Naive thymus-derived CD4-positive, alpha-beta T cell (primary cell): ENCODE data around the gene PAQR6. TPM values are rescaled to one million over a fixed set of nuclear protein-coding genes. Genes with fewer than 3 reads are reported as not detected.

Source experiments
- ATAC-seq: fragments of 150-1000 bp; cut with Tn5 transposase; 2 replicates; pipeline ENCODE4 v1.10.0; 2021; ENCODE audit warnings: mild to moderate bottlenecking, moderate library complexity
- CTCF ChIA-PET: fragments of 350-600 bp; sonication (Branson Sonifier 250); formaldehyde crosslinking; loops from one replicate; lab custom pipeline; 2021; ENCODE audit warnings: antibody characterized with exemption; lab: Charles Lee
- POLR2A ChIA-PET: fragments of 350-600 bp; sonication (Branson Sonifier 250); formaldehyde crosslinking; loops from one replicate; lab custom pipeline; 2021; ENCODE audit warnings: antibody characterized with exemption, inconsistent platforms; lab: Charles Lee
- DNase-seq, 9 donors: peaks; one replicate each; pipeline versions ENCODE4 v3.0.0 to v3.0.0-alpha.2; 2020 to 2022; ENCODE audit warnings: mixed read lengths in 1 of 9
- H3K27ac ChIP-seq: one replicate; pipeline ENCODE4 v1.7.0; 2013; ENCODE audit warnings: mild to moderate bottlenecking, low read depth, low read length, moderate library complexity
- H3K27me3 ChIP-seq, 2 donors: one replicate each; pipeline ENCODE4 v1.7.0; 2013; ENCODE audit warnings: low read length in 2 of 2, mild to moderate bottlenecking in 2 of 2, moderate library complexity in 2 of 2; ENCODE audit not compliant: control insufficient read depth in 2 of 2, insufficient read depth in 2 of 2
- H3K36me3 ChIP-seq, 3 experiments: 1 replicate in 2 of 3; 2 replicates in 1 of 3; pipeline ENCODE4 v1.7.0; 2013; ENCODE audit warnings: low read length in 3 of 3, mild to moderate bottlenecking in 3 of 3, moderate library complexity in 1 of 3; ENCODE audit not compliant: insufficient read depth in 3 of 3, control insufficient read depth in 2 of 3
- H3K4me1 ChIP-seq, 2 donors: one replicate each; pipeline ENCODE4 v1.7.0; 2013; ENCODE audit warnings: low read length in 2 of 2, mild to moderate bottlenecking in 2 of 2, moderate library complexity in 1 of 2; ENCODE audit not compliant: control insufficient read depth in 2 of 2, insufficient read depth in 2 of 2
- H3K4me3 ChIP-seq: 2 replicates; pipeline ENCODE4 v1.7.0; 2013; ENCODE audit warnings: mild to moderate bottlenecking, low read length
- H3K9me3 ChIP-seq, 3 experiments: 1 replicate in 2 of 3; 2 replicates in 1 of 3; pipeline ENCODE4 v1.7.0; 2013; ENCODE audit warnings: low read length in 3 of 3; ENCODE audit not compliant: control insufficient read depth in 2 of 3
- H3K27ac Mint-ChIP-seq, 9 donors: one replicate each; pipeline ENCODE4 v1.8.0; 2020 to 2022; ENCODE audit warnings: mixed read lengths in 9 of 9, mild to moderate bottlenecking in 8 of 9, moderate library complexity in 5 of 9, inconsistent platforms in 2 of 9
- H3K27me3 Mint-ChIP-seq, 5 donors: one replicate each; pipeline ENCODE4 v1.8.0; 2021 to 2022; ENCODE audit warnings: mixed read lengths in 5 of 5, mild to moderate bottlenecking in 1 of 5
- H3K36me3 Mint-ChIP-seq, 5 donors: one replicate each; pipeline ENCODE4 v1.8.0; 2020 to 2022; ENCODE audit warnings: mixed read lengths in 5 of 5, mild to moderate bottlenecking in 3 of 5, inconsistent platforms in 1 of 5
- H3K4me1 Mint-ChIP-seq, 7 donors: one replicate each; pipeline ENCODE4 v1.8.0; 2020 to 2022; ENCODE audit warnings: mixed read lengths in 7 of 7, mild to moderate bottlenecking in 3 of 7, inconsistent platforms in 1 of 7
- H3K4me3 Mint-ChIP-seq, 10 donors: one replicate each; pipeline ENCODE4 v1.8.0; 2020 to 2022; ENCODE audit warnings: mild to moderate bottlenecking in 10 of 10, mixed read lengths in 10 of 10, moderate library complexity in 6 of 10, inconsistent platforms in 2 of 10
- H3K9me3 Mint-ChIP-seq, 11 donors: one replicate each; pipeline ENCODE4 v1.8.0; 2020 to 2022; ENCODE audit warnings: mixed read lengths in 11 of 11, mild to moderate bottlenecking in 4 of 11, inconsistent platforms in 1 of 11, moderate library complexity in 1 of 11
- intact Hi-C, 2 donors: fragments of 100-400 bp; cut with micrococcal nuclease; formaldehyde crosslinking; loops; one replicate each; pipeline ENCODE4 v1.15.1; 2023
- polyA plus RNA-seq, 2 donors: library from polyadenylated mRNA; unstranded; fragments of 300-500 nt; fragmentation: Illumina TruSeq; gene quantifications; one replicate each; pipeline ENCODE4 v1.2.3, GENCODE V29; 2021
- total RNA-seq, 6 experiments: library from RNA in 5 of 6; stranded (reverse) in 5 of 6; gene quantifications; 1 replicate in 5 of 6; 2 replicates in 1 of 6; pipeline ENCODE4 v1.2.3 and lab custom pipeline; 2021 to 2026

The PAQR6 gene
- total and polyA plus RNA-seq, 7 experiments from 2014 or later = 0.22 to 6.2 (median 2.6) TPM; not detected in 1

DNA sequence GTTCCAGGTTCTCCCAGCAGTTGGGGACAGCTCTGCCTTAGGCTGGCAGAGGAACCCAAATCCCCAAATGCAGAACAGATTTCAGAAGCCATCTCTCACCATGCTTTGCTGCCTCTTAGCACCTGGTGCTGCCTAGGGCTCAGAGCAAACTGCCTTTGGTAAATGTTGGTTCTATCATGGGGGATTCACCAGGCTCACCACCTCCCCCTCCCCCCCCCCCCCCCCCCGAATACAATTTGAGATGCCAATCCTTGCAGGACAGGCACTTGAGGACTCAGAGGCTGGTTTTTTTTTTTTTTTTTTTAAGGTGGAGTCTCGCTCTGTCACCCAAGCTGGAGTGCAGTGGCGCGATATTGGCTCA is 447 bp upstream of the PAQR6 start:
- H3K9me3 Mint-ChIP-seq = no peaks in the 10 kb centered on the region
- H3K27me3 Mint-ChIP-seq = peaks cover 0 to 6% (median 0%) of the 10 kb centered on the region in 5 donors
- DNase-seq (no peak), ATAC-seq (no peak)
- Histone ChIP-seq H3K36me3 (peaks cover 0 to 45% (median 15%) of the 10 kb centered on the region in 3 experiments), H3K9me3 (no peaks in the 10 kb centered on the region), H3K4me1 (peaks cover 8 to 10% of the 10 kb centered on the region in 2 donors), H3K27ac (no peak overlapping the region), H3K27me3 (no peaks in the 10 kb centered on the region), H3K4me3 (no peak overlapping the region)
- CTCF ChIA-PET = no interaction called here
- no peak overlapping the region for H3K4me3 Mint-ChIP-seq
- intact Hi-C loops = no loop called here
- POLR2A ChIA-PET = no interaction called here
- H3K4me1 Mint-ChIP-seq = peaks cover 0 to 26% (median 18%) of the 10 kb centered on the region in 7 donors
- peaks cover 7 to 15% (median 10%) of the 10 kb centered on the region in 5 donors for H3K36me3 Mint-ChIP-seq
- H3K27ac Mint-ChIP-seq = peak overlapping the region in 1 of 9 donors; percentile 65

GRCh38 chr1:156246781-156247459 is 936 bp downstream of the PAQR6 start:
- H3K4me3 ChIP-seq = no peak overlapping the region
- H3K36me3 ChIP-seq = peaks cover 0 to 31% (median 10%) of the 10 kb centered on the region in 3 experiments
- no peaks in the 10 kb centered on the region for H3K9me3 ChIP-seq
- intact Hi-C loops = no loop called here
- no peak for ATAC-seq
- no peak overlapping the region for H3K27ac ChIP-seq
- peaks cover 0 to 4% (median 2%) of the 10 kb centered on the region in 5 donors for H3K36me3 Mint-ChIP-seq
- H3K4me1 ChIP-seq = peaks cover 8 to 10% of the 10 kb centered on the region in 2 donors
- CTCF ChIA-PET = interaction anchor here (1.0 kb wide), 1 partner anchor 21 kb away, joined by 3 read pairs; no protein-coding TSS in a partner anchor
- no peaks in the 10 kb centered on the region for H3K9me3 Mint-ChIP-seq
- DNase-seq = no peak
- H3K4me3 Mint-ChIP-seq = peak overlapping the region in 4 of 10 donors; percentile 38 to 87 (median 80)
- peaks cover 0 to 24% (median 18%) of the 10 kb centered on the region in 7 donors for H3K4me1 Mint-ChIP-seq
- no peaks in the 10 kb centered on the region for H3K27me3 ChIP-seq
- POLR2A ChIA-PET = no interaction called here
- H3K27ac Mint-ChIP-seq = no peak overlapping the region
- peaks cover 0 to 6% (median 0%) of the 10 kb centered on the region in 5 donors for H3K27me3 Mint-ChIP-seq

GRCh38 chr1:156246241-156246780 is 1.5 kb downstream of the PAQR6 start:
- ATAC-seq (no peak), DNase-seq (no peak)
- POLR2A ChIA-PET = no interaction called here
- Histone ChIP-seq H3K4me3 (peak overlapping the region; percentile 55), H3K4me1 (peaks cover 8 to 10% of the 10 kb centered on the region in 2 donors), H3K9me3 (no peaks in the 10 kb centered on the region), H3K36me3 (peaks cover 0 to 27% (median 6%) of the 10 kb centered on the region in 3 experiments), H3K27ac (no peak overlapping the region), H3K27me3 (no peaks in the 10 kb centered on the region)
- peaks cover 0 to 24% (median 18%) of the 10 kb centered on the region in 7 donors for H3K4me1 Mint-ChIP-seq
- peaks cover 0 to 4% (median 0%) of the 10 kb centered on the region in 5 donors for H3K36me3 Mint-ChIP-seq
- H3K27ac Mint-ChIP-seq = peak overlapping the region in 3 of 9 donors; percentile 1 to 58 (median 56)
- peaks cover 0 to 6% (median 0%) of the 10 kb centered on the region in 5 donors for H3K27me3 Mint-ChIP-seq
- H3K4me3 Mint-ChIP-seq = peak overlapping the region; percentile 7 to 87 (median 58)
- no peaks in the 10 kb centered on the region for H3K9me3 Mint-ChIP-seq
- CTCF ChIA-PET = interaction anchor here (0.6 to 0.8 kb wide), 2 partner anchors 21 to 470 kb away, joined by 3 to 6 read pairs; no protein-coding TSS in a partner anchor
- intact Hi-C loops = no loop called here

DNA sequence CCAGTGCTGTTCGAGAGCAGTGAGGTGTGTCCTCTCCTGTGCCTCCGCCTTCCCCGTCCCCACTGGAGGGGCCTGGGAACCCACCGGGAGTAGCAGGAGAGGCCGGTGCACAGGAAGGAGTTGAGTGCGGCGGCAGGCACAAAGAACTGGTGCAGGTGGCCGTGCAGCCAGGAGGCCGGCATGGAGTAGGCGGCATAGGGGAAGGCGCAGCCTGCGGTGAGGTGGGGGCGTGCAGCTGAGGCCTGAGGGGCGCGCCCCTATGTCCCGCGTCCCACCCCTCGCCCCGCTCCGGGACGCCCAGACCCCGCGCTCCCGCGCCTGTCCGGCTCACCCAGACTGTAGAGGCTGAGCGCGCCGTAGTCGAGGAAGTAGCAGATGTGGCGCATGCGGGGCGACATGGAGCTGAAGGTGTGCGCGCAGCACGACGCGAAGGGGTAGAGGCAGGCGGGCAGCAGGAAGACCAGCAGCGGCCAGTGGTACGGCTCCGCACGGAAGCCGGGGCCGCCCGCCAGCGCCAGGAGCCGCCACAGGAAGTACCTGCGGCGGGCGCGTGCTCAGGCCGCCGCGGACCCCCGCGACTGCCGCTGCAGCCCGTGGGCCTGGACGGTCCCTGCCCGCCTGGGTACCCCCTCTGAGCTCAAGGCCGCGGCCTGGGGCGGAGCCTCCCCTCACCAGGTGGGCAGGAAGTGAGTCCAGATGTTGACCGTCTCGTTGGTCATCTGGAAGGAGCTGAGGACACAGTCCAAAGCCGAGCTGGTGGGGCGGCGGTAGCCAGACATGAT is 2.2 kb downstream of the PAQR6 start:
- peaks cover 0 to 6% (median 0%) of the 10 kb centered on the region in 5 donors for H3K27me3 Mint-ChIP-seq

GRCh38 chr1:156244712-156245111 is 3.1 kb downstream of the PAQR6 start:
- POLR2A ChIA-PET = no interaction called here
- no peaks in the 10 kb centered on the region for H3K27me3 ChIP-seq
- Mint-ChIP-seq H3K9me3 (no peaks in the 10 kb centered on the region), H3K4me3 (peak overlapping the region; percentile 78 to 90 (median 86)), H3K4me1 (peaks cover 0 to 24% (median 18%) of the 10 kb centered on the region in 7 donors), H3K27me3 (peaks cover 0 to 6% (median 0%) of the 10 kb centered on the region in 5 donors), H3K27ac (peak overlapping the region in 4 of 9 donors; percentile 38 to 68 (median 60)), H3K36me3 (peaks cover 0 to 11% (median 3%) of the 10 kb centered on the region in 5 donors)
- intact Hi-C loops = no loop called here
- H3K27ac ChIP-seq = no peak overlapping the region
- H3K4me3 ChIP-seq = no peak overlapping the region
- peaks cover 8 to 10% of the 10 kb centered on the region in 2 donors for H3K4me1 ChIP-seq
- ATAC-seq (no peak), DNase-seq (no peak)
- H3K36me3 ChIP-seq = peaks cover 0 to 24% (median 3%) of the 10 kb centered on the region in 3 experiments
- H3K9me3 ChIP-seq = no peaks in the 10 kb centered on the region
- CTCF ChIA-PET = no interaction called here

More for the DNA sequence above, 2.2 kb downstream of the PAQR6 start:
- CTCF ChIA-PET = interaction anchor here (0.6 to 0.8 kb wide), 2 partner anchors 21 to 470 kb away, joined by 3 to 6 read pairs; no protein-coding TSS in a partner anchor
- Histone ChIP-seq H3K9me3 (no peaks in the 10 kb centered on the region), H3K27ac (no peak overlapping the region), H3K4me3 (peak overlapping the region; percentile 55), H3K36me3 (peaks cover 0 to 27% (median under 1%) of the 10 kb centered on the region in 3 experiments), H3K4me1 (peaks cover 8 to 10% of the 10 kb centered on the region in 2 donors), H3K27me3 (no peaks in the 10 kb centered on the region)
- peak in 7 of 9 donors; percentile 26 to 45 (median 31) for DNase-seq
- ATAC-seq = peak; percentile 67
- Mint-ChIP-seq H3K27ac (peak overlapping the region; percentile 25 to 73 (median 56)), H3K4me1 (peaks cover 0 to 24% (median 18%) of the 10 kb centered on the region in 7 donors), H3K9me3 (no peaks in the 10 kb centered on the region), H3K36me3 (peaks cover 0 to 5% (median 3%) of the 10 kb centered on the region in 5 donors), H3K4me3 (peak overlapping the region; percentile 78 to 90 (median 86))
- intact Hi-C loops = no loop called here
- POLR2A ChIA-PET = no interaction called here

DNA sequence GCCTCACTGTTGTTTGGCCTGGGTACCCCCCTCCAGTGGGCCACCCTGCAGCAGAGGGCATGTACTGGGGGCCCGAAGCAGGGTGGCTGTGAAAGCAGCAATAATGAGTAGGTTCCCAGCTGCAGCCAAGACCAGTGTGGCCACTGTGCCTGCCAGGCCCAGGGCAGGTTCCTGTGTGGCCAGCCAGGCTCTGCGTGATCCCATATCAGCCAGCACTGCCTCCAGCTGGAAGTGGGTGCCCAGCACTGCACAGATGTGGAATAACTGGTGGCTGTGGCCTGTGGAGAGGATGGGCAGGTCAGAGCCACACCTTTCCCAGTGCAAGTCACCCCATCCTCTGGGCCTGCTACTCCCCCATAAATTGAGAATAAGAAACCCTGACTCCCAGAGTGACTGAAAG is 3.7 kb downstream of the PAQR6 start:
- no peaks in the 10 kb centered on the region for H3K27me3 ChIP-seq
- DNase-seq (no peak), ATAC-seq (no peak)
- Mint-ChIP-seq H3K27ac (no peak overlapping the region), H3K9me3 (no peaks in the 10 kb centered on the region), H3K27me3 (peaks cover 0 to 6% (median 0%) of the 10 kb centered on the region in 5 donors), H3K4me1 (peaks cover 0 to 24% (median 18%) of the 10 kb centered on the region in 7 donors), H3K36me3 (peaks cover 0 to 15% (median 5%) of the 10 kb centered on the region in 5 donors), H3K4me3 (peak overlapping the region in 5 of 10 donors; percentile 14 to 87 (median 86))
- intact Hi-C loops = no loop called here
- POLR2A ChIA-PET = no interaction called here
- H3K27ac ChIP-seq = no peak overlapping the region
- H3K4me3 ChIP-seq = no peak overlapping the region
- CTCF ChIA-PET = no interaction called here
- peaks cover 0 to 24% (median 3%) of the 10 kb centered on the region in 3 experiments for H3K36me3 ChIP-seq
- H3K9me3 ChIP-seq = no peaks in the 10 kb centered on the region
- H3K4me1 ChIP-seq = peaks cover 8 to 10% of the 10 kb centered on the region in 2 donors
